Sigmoid colon (tissue), 4 donors: ENCODE measurements around the gene MSN.

Source experiments
- POLR2AphosphoS5 ChIP-seq, 4 donors: sonication (generic); formaldehyde crosslinking; IDR thresholded peaks; one replicate each; pipeline ENCODE4 v1.6.1; 2017; ENCODE audit warnings: antibody characterized with exemption in 4 of 4
- TF ChIP-seq, protein P1 (sequence below), 4 experiments: fragments of 450-650 bp in 3 of 4; fragments of 200-600 bp in 1 of 4; IDR thresholded peaks; one replicate each; pipeline ENCODE4 v1.5.1; 2016 to 2019; ENCODE audit warnings: antibody characterized with exemption in 4 of 4, mild to moderate bottlenecking in 3 of 4, moderate library complexity in 2 of 4

DNA sequence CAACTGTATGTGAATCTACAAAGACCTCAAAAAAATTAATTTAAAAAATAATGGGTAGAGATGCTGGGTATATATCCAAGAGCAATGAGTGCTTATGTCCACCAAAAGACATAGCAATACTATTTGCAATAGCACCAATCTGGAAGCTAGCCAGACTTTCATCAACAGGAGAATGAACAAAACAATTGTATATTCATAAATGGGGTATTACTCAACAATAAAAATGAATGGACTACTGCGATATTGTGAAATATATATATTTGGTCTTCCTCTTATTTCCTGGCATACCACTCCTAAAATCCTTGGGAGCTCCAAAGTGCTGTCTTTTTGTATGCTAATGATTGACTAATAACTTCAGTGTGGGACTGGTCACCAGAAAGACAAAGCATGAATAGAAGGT is 77.5 kb downstream of the MSN start:
- TF ChIP-seq, protein P1, sequence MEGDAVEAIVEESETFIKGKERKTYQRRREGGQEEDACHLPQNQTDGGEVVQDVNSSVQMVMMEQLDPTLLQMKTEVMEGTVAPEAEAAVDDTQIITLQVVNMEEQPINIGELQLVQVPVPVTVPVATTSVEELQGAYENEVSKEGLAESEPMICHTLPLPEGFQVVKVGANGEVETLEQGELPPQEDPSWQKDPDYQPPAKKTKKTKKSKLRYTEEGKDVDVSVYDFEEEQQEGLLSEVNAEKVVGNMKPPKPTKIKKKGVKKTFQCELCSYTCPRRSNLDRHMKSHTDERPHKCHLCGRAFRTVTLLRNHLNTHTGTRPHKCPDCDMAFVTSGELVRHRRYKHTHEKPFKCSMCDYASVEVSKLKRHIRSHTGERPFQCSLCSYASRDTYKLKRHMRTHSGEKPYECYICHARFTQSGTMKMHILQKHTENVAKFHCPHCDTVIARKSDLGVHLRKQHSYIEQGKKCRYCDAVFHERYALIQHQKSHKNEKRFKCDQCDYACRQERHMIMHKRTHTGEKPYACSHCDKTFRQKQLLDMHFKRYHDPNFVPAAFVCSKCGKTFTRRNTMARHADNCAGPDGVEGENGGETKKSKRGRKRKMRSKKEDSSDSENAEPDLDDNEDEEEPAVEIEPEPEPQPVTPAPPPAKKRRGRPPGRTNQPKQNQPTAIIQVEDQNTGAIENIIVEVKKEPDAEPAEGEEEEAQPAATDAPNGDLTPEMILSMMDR (IDR thresholded peaks at IDR 0.05), result no peak
- no peak for TF ChIP-seq POLR2AphosphoS5 (IDR thresholded peaks at IDR 0.05)
